IMR-90 (cell line): ENCODE results near the gene FOXC2. TPM values are rescaled to one million over a fixed set of nuclear protein-coding genes. Genes with fewer than 3 reads are reported as not detected.

Source experiments
- ATAC-seq: fragments of 200-7000 bp; cut with Tn5 transposase; 2 replicates; pipeline ENCODE4 v1.9.1; 2020; ENCODE audit warnings: low read depth, mild to moderate bottlenecking, moderate library complexity
- BruUV-seq: library from RNA; stranded (reverse); fragments of 400-500 nt; replicated peaks from 2 replicates; lab custom pipeline; 2021; lab: Mats Ljungman, UMichigan
- CTCF ChIA-PET: fragments of 300-600 bp; formaldehyde crosslinking; extraction: SDS; loops from one replicate; lab custom pipeline; 2021; ENCODE audit warnings: antibody characterized with exemption; lab: Yijun Ruan, JAX
- POLR2A ChIA-PET: fragments of 300-600 bp; sonication (Branson Sonifier 250); formaldehyde crosslinking; loops from one replicate; lab custom pipeline; 2022; ENCODE audit warnings: antibody characterized with exemption; ENCODE audit not compliant: unreplicated experiment; lab: Charles Lee
- DNase-seq: peaks from one replicate; pipeline ENCODE4 v3.0.0; 2013
- H2AFZ ChIP-seq: replicated peaks from 2 replicates; pipeline ENCODE3; 2013; ENCODE audit warnings: low read length, mild to moderate bottlenecking; ENCODE audit not compliant: poor library complexity
- H2AK5ac ChIP-seq: 2 replicates; pipeline ENCODE4 v1.6.1; 2013; ENCODE audit warnings: low read depth, low read length, inconsistent platforms
- H2AK9ac ChIP-seq: replicated peaks from 2 replicates; pipeline ENCODE3; 2013; ENCODE audit warnings: mild to moderate bottlenecking, low read depth, low read length, moderate library complexity; ENCODE audit not compliant: poor library complexity
- H2BK120ac ChIP-seq: 2 replicates; pipeline ENCODE4 v1.6.1; 2013; ENCODE audit warnings: low read depth, low read length, inconsistent platforms
- H2BK15ac ChIP-seq: 3 replicates; pipeline ENCODE4 v1.6.1; 2013; ENCODE audit warnings: low read depth, low read length, inconsistent platforms
- H2BK20ac ChIP-seq: 2 replicates; pipeline ENCODE4 v1.6.1; 2013; ENCODE audit warnings: low read depth, mild to moderate bottlenecking, inconsistent platforms, low read length, moderate library complexity
- H2BK5ac ChIP-seq: 2 replicates; pipeline ENCODE4 v1.6.1; 2013; ENCODE audit warnings: mild to moderate bottlenecking, low read depth, low read length, inconsistent platforms; ENCODE audit not compliant: poor library complexity, severe bottlenecking
- H3K14ac ChIP-seq: replicated peaks from 2 replicates; pipeline ENCODE4 v1.6.1; 2013; ENCODE audit warnings: low read depth, low read length, inconsistent platforms
- H3K18ac ChIP-seq: 2 replicates; pipeline ENCODE4 v1.6.1; 2013; ENCODE audit warnings: low read depth, low read length, control low read depth
- H3K23ac ChIP-seq: 2 replicates; pipeline ENCODE4 v1.6.1; 2013; ENCODE audit warnings: low read depth, low read length, inconsistent platforms
- H3K27ac ChIP-seq: 2 replicates; pipeline ENCODE4 v1.5.1; 2013; ENCODE audit warnings: mild to moderate bottlenecking, control low read depth, low read length; ENCODE audit not compliant: insufficient read depth
- H3K27me3 ChIP-seq: 2 replicates; pipeline ENCODE4 v1.6.1; 2013; ENCODE audit warnings: low read length; ENCODE audit not compliant: control insufficient read depth, insufficient read depth
- H3K36me3 ChIP-seq: 2 replicates; pipeline ENCODE4 v1.6.1; 2013; ENCODE audit warnings: low read length, mixed read lengths; ENCODE audit not compliant: control insufficient read depth, insufficient read depth
- H3K4ac ChIP-seq: 2 replicates; pipeline ENCODE4 v1.6.1; 2013; ENCODE audit warnings: low read depth, low read length, inconsistent platforms
- H3K4me1 ChIP-seq: 2 replicates; pipeline ENCODE4 v1.6.1; 2013; ENCODE audit warnings: low read length, mixed read lengths; ENCODE audit not compliant: control insufficient read depth, insufficient read depth
- H3K4me2 ChIP-seq: 2 replicates; pipeline ENCODE4 v1.6.1; 2013; ENCODE audit warnings: low read depth, mild to moderate bottlenecking, control low read depth, low read length, moderate library complexity
- H3K4me3 ChIP-seq: 2 replicates; pipeline ENCODE4 v1.5.1; 2013; ENCODE audit warnings: low read depth, mild to moderate bottlenecking, control low read depth, low read length, moderate library complexity; ENCODE audit not compliant: insufficient read depth
- H3K56ac ChIP-seq: 2 replicates; pipeline ENCODE4 v1.6.1; 2013; ENCODE audit warnings: low read length, inconsistent platforms; ENCODE audit not compliant: insufficient read depth; ENCODE audit errors: extremely low read depth
- H3K79me1 ChIP-seq, 2 experiments: 2 replicates each; pipeline ENCODE4 v1.6.1; 2013; ENCODE audit warnings: low read length in 2 of 2, inconsistent platforms in 1 of 2, low read depth in 1 of 2
- H3K9ac ChIP-seq: 2 replicates; pipeline ENCODE4 v1.6.1; 2013; ENCODE audit warnings: low read depth, low read length, control low read depth
- H3K9me1 ChIP-seq: 2 replicates; pipeline ENCODE4 v1.6.1; 2013; ENCODE audit warnings: low read length, inconsistent platforms; ENCODE audit not compliant: insufficient read depth
- H3K9me3 ChIP-seq: 2 replicates; pipeline ENCODE4 v1.6.1; 2013; ENCODE audit warnings: low read length; ENCODE audit not compliant: control insufficient read depth, insufficient read depth
- H4K20me1 ChIP-seq: 2 replicates; pipeline ENCODE4 v1.6.1; 2013; ENCODE audit warnings: low read length, inconsistent platforms; ENCODE audit not compliant: insufficient read depth
- H4K5ac ChIP-seq: 2 replicates; pipeline ENCODE4 v1.6.1; 2013; ENCODE audit warnings: mild to moderate bottlenecking, low read depth, low read length, control low read depth
- H4K8ac ChIP-seq, 2 experiments: 2 replicates each; pipeline ENCODE4 v1.6.1; 2013; ENCODE audit warnings: low read depth in 2 of 2, low read length in 2 of 2, control low read depth in 1 of 2, inconsistent platforms in 1 of 2
- H4K91ac ChIP-seq: 2 replicates; pipeline ENCODE4 v1.6.1; 2013; ENCODE audit warnings: low read depth, low read length, inconsistent platforms; ENCODE audit not compliant: insufficient read depth
- BHLHE40 ChIP-seq: fragments of 150-350 bp; IDR thresholded peaks from 2 replicates; pipeline ENCODE4 v1.6.1; 2016; ENCODE audit warnings: mild to moderate bottlenecking, low read depth, low read length
- FOS ChIP-seq: fragments of 150-350 bp; IDR thresholded peaks from 2 replicates; pipeline ENCODE4 v1.6.1; 2016; ENCODE audit warnings: low read depth, low read length
- POLR2A ChIP-seq: IDR thresholded peaks from 2 replicates; pipeline ENCODE4 v1.6.1; 2012; ENCODE audit warnings: mild to moderate bottlenecking, low read depth, low read length
- RFX5 ChIP-seq: IDR thresholded peaks from 2 replicates; pipeline ENCODE4 v1.8.0; 2012; ENCODE audit warnings: low read depth, mild to moderate bottlenecking, low read length, moderate library complexity
- WGBS, 2 experiments: methylation state at CpG; one replicate each; pipeline versions ENCODE4 v1.1.5 to v1.1.7; 2013; ENCODE audit warnings: missing lambda C conversion rate in 2 of 2; ENCODE audit not compliant: insufficient read length in 1 of 2; ENCODE audit errors: extremely low coverage in 2 of 2; 5-methylcytosine and 5-hydroxymethylcytosine counted together
- dilution Hi-C: fragments of 300-500 bp; cut with HindIII; formaldehyde crosslinking; loops from one replicate; pipeline ENCODE4 v1.14.3; 2018; ENCODE audit warnings: low sequenced_read_pairs; ENCODE audit not compliant: unreplicated experiment
- in situ Hi-C: fragments of 300-500 bp; cut with MboI; formaldehyde crosslinking; loops from 3 replicates; pipeline ENCODE4 v1.14.3; 2019; ENCODE audit warnings: low sequenced_read_pairs, inconsistent platforms, mixed read lengths
- intact Hi-C: fragments of 100-400 bp; cut with micrococcal nuclease; formaldehyde crosslinking; loops from 2 replicates; pipeline ENCODE4 v1.10.0; 2022
- polyA plus RNA-seq, 3 experiments: library from polyadenylated mRNA; depleted of rRNA; stranded (reverse); fragments of >200 nt; gene quantifications; 2 replicates each; pipeline ENCODE4 v1.2.3, GENCODE V29; 2012; ENCODE audit warnings: low replicate concordance in 1 of 3
- total RNA-seq: library from RNA; depleted of rRNA; stranded (reverse); fragments of >200 nt; gene quantifications from 2 replicates; pipeline ENCODE4 v1.2.3, GENCODE V29; 2012

Gene FOXC2
- total and polyA plus RNA-seq, 2 of the 4 experiments (the other 2 are of a cell fraction) = 0.90 to 6.4 TPM

DNA sequence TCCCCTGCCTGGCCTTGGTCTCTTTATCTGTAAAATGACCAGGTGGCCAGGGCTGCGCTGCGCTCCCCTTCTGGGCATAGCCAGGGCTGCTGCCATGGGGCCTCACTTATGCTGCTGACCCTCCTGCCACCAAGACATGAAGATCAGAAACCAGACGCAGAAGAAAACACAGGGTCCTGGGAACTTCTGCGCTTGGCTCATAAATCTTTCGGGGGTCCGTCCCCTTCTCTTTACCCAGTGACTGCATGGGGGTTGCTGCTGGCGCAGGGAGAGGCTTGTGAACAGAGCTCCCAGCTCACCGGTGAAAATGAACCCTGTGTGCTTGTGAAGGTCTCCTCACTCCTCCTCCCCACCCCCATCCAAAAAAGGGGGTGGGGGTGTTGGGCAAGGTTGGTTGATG lies 6.0 kb downstream of the FOXC2 start:
- no peak overlapping the region for H3K4me2 ChIP-seq

More for the DNA sequence above, 6.0 kb downstream of the FOXC2 start:
- H3K9me1 ChIP-seq = peaks cover 12% of the 10 kb centered on the region
- no peak overlapping the region for H2AK9ac ChIP-seq
- CTCF ChIA-PET = interaction anchor here (1.0 kb wide), 1 partner anchor 491 kb away, joined by 3 read pairs; no protein-coding TSS in a partner anchor
- no peak overlapping the region for H4K91ac ChIP-seq
- WGBS, 2 experiments = no CpG with 5 or more reads among the region's 8 CpGs
- H4K20me1 ChIP-seq = 0 out of 2 replicates have a peak, but pooled peaks cover 8% of the 10 kb centered on the region
- DNase-seq = no peak
- H2AK5ac ChIP-seq = peak overlapping the region; percentile 46
- no peaks in the 10 kb centered on the region for H3K36me3 ChIP-seq
- dilution Hi-C loops = no loop called here
- BruUV-seq = no TSS peak
- no peak overlapping the region for H2BK5ac ChIP-seq
- no peak overlapping the region for H3K27ac ChIP-seq
- H3K4me1 ChIP-seq = peaks cover 13% of the 10 kb centered on the region
- peaks cover 20 to 54% of the 10 kb centered on the region in 2 experiments for H3K79me1 ChIP-seq
- no peak overlapping the region for H3K18ac ChIP-seq
- H3K56ac ChIP-seq = no peak overlapping the region
- POLR2A ChIA-PET = no interaction called here
- ATAC-seq = no peak
- in situ Hi-C loops = no loop called here
- no peak overlapping the region for H2BK15ac ChIP-seq
- intact Hi-C loops = no loop called here
- H3K4ac ChIP-seq = no peak overlapping the region
- no peak overlapping the region for H4K5ac ChIP-seq
- TF ChIP-seq POLR2A (no peak), BHLHE40 (no peak), FOS (no peak), RFX5 (no peak)
- no peak overlapping the region for H3K9ac ChIP-seq
- H4K8ac ChIP-seq = no peak overlapping the region
- H3K23ac ChIP-seq = peak overlapping the region; percentile 41; the same call in 1 of the 2 replicates
- no peak overlapping the region for H2AFZ ChIP-seq
- no peaks in the 10 kb centered on the region for H3K9me3 ChIP-seq
- H3K14ac ChIP-seq = no peak overlapping the region
- H3K4me3 ChIP-seq = no peak overlapping the region
- no peak overlapping the region for H2BK120ac ChIP-seq
- H3K27me3 ChIP-seq = no peaks in the 10 kb centered on the region
- H2BK20ac ChIP-seq = no peak overlapping the region
